Stimulated activated naive CD4-positive, alpha-beta T cell treated with Interleukin-2 at 50 U/mL for 16 hours (primary cell): ENCODE data around the gene CYP1B1.

Experiments used
- DNase-seq: peaks from one replicate; lab custom pipeline; 2025; lab: John Stamatoyannopoulos, UW

Gene CYP1B1

DNA sequence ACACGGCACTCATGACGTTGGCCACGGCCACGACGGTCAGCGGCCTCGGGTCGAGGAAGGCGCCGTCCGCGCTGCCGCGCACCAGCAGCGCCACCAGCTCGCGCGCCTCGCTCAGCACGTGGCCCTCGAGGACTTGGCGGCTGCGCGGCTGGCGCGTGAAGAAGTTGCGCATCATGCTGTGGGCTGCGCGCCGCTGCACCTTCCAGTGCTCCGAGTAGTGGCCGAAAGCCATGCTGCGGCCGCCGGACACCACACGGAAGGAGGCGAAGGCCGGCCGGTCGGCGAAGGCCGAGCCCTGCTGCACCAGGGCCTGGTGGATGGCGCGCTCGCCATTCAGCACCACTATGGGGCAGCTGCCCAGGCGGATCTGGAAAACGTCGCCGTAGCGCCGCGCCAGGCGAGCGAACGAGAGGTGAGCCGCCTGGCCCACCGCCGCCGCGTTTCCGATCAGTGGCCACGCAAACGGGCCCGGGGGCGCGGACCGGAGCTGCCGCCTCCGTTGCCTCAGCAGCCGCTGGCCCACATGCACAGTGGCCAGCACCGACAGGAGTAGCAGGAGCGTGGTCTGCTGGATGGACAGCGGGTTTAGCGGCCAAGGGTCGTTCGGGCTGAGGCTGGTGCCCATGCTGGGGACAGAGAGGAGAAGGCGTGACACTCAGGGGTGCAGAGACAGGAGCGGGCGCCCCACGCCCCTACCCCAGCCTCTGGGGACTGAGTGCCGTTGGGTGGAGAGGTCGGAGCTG, 1.0 kb downstream of the CYP1B1 start:
- no peak for DNase-seq

DNA sequence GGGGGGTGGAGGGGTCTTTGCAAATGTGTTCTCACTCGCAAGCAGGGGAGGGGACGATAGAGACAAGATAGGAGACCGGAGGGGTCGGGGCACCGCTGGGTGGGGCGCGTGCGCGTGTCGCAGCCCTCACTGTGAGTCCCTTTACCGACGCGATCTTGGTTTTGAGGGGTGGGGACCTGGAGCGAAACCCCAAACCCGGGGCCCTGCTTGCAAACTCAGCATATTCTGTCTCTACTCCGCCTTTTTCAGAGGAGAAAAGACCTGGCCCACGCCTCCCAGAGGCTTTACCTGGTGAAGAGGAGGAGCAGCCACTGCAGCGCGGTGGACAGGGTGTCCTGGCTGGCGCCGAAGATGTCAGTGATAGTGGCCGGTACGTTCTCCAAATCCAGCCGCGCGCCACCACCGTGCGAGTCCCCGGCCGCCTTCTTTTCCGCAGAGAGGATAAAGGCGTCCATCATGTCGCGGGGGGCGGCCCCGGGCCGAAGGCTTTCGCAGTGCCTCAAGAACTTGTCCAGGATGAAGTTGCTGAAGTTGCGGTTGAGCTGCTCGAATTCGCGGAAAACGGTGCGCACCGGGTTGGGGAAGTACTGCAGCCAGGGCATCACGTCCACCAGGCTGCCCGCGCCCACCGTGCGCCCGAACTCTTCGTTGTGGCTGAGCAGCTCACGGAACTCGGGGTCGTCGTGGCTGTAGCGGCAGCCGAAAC, 1.7 kb downstream of the CYP1B1 start:
- DNase-seq = no peak

DNA sequence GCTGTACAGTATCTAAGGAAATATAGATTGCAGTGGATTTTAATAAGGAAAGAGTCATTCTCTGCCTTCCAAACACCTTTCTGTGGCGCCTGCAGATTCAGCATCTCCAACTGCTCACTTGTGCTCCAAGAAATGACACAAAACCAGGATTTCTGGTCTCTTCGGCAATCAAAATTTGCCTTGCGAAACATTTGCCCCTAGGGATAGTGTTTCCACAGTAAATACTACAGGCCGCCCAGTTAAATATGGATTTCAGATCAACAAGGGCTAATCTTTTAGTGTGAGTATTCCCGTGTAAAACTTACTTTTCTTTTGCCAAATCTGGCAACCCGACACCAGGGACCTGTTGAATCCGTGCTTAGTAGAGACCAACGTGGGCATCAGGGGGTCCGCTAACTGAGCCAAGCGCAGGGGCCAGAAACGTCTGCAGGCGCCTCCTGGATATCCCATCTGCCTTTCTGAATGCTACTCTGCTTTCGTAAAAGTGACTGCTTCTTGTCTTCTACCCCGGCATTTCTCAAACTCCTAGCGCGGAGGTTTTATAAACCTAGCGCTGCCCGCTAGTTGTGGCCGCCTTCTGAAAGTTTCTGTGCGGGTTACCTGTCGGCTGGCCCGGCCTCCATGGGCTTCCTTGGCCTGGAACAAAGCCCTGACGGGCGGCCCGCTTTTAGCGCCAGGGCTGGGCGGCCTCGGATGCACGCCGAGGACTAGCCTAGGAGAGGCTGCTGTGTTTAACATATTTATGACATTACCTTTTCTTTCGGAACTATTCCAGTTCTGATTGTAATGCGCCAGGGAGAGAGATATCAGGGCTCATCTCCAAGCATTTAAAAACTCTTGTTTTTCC, 2.5 kb downstream of the CYP1B1 start:
- no peak for DNase-seq

DNA sequence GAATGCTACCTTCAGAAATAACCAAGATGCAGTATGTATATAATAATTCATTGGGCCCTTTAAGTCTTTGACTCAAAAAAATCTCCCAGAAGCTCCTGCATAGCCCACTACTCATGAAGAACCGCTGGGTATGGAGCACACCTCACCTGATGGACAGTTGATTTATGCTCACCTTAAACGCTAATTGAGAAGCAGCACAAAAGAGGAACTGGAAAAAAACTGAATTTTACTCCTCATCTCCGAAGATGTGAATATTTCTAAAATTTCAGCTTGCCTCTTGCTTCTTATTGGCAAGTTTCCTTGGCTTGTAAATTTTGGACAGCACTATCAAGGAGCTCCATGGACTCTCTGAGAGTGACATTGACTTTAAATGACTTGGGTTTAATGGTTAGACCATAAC, 5.5 kb downstream of the CYP1B1 start:
- DNase-seq = no peak

DNA sequence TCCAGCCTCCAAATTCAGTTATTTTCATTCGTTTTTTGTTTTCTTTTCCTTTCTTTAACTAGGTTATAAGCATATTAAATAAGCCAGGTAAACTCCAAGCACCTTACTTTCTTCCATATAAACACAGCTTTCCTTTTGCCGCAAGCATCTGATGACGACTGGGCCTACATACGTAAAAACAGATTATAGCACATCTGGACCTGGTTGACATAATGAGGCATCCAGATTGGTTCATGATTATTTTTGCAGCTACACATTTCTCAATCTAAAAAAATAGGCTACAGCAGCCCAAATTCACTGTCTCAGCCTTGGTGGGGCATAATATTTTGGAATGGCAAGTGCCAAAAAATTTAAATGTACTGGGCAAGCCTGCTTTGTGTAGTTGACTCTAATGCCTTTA, 7.7 kb downstream of the CYP1B1 start:
- DNase-seq = no peak

DNA sequence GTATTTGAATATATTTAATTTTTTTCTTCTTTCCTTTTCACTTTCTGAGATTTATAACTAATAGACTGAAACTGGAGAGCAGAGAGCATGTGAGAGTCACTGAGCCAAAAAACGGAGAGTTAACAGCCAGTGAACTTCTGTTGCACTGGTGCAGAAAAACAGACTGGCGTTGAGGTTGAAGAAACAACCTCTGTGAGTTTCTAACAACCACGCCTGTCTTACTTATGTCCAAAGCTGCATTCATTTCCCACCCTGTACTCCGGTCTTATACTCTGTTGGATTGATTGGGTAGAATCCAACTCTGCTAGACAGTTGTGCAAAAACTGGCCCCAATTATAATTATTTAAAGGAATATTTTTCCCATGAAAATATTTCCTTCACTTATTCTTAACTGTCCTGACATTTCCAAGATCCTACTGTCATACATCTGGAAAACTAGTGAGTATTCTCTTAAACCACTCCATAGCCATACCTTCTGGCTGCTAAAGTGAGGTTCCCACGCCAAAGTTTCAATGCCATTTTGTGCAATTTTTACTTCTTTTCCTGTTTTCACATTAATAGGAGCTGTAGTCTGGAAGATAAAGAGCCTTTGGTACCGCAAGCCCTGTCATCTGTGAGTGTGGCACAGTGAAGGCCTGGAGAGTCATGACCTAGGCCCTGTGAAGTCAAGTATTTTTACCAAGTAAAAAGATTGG, 9.4 kb downstream of the CYP1B1 start:
- DNase-seq = no peak

DNA sequence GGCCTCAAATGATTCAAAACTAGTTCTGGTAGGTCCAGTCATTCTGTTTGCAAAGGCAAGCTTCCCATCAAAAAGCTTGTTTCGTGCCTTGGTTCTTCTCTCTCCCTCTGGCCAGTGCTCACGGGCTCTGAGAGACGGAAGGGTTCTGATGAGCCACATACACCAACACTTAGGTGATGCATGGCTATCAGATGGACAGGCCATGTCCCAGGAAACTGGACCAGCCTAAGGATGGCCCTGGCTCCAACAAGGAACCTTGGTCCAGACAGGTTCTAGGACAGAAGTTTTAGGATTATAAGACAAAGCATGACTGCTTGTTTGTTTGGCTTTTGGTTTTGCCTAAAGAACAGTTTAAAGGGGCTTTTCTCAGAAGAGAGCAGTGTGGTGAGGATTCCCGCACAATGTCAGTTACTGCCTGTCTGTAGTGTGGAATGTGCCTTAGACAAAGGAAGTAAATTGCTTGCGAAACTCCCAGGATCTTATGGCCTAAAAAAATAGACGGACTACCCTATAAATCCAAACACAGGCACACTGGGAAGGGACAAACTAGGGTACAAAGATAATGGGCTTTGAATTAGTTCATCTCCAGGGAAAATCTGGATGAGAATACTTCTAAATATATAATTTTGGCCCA, 10.3 kb downstream of the CYP1B1 start:
- no peak for DNase-seq

DNA sequence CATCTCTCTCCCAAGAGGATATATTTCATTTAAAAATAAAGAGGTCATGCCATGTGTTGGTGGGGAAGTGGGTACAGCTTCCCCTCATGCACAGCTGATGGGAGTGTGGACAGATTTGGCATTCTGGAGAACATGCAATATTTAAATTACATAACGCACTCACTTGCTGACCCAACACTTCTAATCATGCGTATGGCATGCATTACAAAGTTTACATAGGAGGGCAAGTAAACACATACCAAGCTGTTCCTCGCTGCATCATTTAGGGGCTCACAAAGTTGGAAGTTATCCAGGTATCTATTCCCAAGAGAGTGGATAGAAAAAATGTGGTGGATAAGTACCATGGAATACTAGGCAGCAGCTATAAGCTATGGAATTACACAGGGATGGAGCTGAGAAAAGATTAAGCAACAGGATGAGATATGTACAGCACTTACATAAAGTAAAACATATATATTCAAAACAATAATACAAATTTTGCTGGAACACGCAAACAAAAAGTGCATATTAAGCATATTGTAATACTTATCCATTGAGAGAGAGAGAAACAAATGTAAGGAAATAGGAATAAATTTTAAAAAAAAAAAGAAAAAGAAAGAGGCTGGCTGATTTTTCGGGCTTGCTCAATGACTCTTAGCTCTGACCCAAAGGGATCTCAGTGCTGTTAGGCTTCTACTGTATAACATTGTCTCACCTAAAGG, 11.0 kb downstream of the CYP1B1 start:
- no peak for DNase-seq

DNA sequence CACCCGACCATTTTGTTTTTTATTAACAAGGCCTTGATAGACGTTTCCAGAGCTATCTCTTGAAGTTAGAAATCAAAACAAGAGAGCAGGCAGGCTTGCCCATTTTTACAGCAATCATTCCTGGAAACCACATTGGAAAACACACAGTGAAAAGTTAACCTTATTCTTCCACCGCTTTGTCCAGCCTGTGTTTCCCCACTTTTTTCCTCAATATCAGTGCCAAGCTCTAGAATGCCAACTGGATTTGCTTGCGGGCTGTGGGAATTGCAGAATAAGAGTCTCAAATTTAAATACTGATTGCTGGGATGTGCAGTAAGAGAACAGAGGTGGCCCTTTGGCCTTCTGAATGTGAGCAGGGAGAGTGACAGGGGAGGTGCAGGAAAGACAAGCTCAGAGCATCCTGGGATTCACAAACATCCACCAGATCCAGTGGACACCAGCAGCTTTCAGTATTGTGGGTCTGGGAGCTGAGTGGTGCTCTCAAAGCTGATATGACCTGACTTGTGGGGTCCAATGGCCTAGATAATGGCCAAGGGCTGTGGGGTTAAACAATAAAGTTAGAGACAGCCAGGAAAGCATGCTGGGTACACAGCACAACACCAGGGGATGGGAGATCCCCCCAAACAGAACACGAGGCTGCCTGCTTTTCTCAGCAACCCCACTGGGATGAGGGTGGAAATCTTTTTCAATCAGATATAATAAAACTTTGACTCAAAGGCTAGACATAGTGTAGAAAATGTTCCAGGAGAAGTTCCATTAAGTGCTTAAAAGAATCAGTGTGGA, 15.5 kb downstream of the CYP1B1 start:
- no peak for DNase-seq

DNA sequence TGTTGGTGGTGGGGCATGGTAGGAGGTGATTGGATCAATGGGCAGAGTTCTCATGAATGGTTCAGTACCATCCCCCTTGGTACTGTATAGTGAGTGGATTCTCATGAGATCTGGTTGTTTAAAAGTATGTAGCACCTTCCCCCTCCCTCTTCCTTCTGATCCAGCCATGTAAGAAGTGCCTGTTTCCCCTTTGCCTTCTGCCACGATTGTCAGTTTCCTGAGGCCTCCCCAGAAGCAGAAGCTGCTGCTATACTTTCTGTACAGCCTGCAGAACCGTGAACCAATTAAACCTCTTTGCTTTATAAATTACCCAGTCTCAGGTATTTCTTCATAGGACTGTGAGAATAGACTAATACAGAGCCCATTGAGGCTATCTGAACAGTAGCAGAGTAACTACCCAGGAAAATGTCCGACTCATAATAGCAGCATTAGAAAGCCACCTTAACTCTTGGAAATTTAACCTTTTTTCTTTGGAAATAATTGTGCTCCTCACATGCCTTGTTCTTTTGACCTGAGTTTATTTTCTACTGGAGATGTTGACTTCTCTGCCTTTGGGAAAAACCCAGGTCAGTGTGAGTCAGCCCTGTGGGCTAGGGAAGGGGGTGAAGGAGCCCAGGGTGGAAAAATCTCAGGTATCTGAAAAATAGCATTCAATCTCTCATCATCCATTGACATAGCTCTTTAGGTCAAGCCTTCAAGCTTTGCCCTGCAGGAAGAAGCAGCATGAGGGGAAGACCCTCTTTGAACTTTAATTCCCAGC, 18.1 kb downstream of the CYP1B1 start:
- DNase-seq = no peak

DNA sequence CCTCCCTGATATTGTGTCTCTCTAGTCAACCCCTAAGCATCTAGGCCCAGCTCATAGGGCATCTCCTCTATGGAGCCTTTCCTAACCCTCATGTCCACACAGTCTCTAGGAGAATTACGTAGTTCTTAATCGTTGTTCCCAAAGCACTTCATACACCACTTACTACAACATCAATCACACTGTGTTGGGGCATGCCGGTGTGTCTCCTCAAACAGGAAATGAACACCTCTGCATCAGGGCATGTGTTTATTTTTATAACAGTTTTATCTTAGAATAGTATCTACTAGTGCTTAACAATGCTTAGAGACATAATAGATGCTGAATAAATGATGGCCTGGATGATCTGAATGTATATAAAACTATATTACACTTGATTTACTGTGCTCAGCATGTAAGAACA, 19.7 kb downstream of the CYP1B1 start:
- no peak for DNase-seq

DNA sequence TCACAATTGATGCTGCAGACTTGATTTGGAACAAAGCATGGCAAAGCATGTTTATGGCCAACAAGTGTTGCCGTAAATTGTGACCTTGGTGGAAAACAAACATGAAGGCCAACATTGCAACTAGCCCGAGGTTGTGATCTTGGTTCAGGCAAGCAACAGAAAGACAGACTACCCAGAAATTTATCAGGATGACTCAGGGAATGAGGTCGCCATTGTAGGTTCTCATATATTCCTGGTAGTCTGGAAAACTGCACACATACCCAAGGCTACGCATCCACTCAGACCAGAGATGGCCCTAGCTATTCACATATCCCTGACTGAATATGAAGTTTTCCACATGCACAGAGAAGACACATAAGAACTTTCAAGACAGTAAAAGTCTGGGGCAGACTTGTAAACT, 30.1 kb downstream of the CYP1B1 start:
- no peak for DNase-seq

DNA sequence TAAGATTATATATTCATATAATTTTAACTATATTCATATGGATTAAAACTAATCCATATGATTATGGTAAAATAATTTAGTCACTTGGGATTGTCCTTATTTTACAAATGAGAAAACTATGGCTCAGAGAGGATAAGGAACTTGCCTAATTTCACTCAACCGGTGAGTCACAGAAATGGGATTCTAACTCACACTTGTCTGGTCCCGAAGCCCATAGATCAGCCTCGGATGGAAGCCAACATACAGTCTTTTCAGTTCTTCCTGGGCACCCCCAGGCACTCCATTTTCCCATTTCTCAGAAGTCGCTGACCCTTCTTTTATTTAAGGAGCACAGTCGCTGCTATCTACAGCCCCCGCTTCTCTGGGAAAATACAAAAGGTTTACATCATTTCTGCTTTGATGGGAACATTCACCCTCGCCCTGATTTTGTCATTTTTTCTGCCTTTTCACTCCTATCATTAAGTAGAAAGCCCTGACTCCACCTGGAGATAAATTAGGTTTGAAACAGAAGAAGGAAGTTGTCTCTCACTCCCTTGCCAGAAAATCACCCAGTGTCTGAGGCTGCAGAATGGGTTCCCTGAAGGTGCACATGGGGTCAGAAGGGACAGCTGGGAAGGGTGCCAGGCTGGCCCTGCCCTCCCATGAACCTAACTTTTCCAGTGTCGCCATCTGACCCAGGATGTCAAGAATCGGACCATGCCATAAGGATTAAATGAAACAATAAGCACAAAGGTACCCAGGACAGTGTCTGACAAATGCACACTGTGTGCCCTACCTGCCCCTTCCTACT, 36.6 kb downstream of the CYP1B1 start:
- DNase-seq = no peak

DNA sequence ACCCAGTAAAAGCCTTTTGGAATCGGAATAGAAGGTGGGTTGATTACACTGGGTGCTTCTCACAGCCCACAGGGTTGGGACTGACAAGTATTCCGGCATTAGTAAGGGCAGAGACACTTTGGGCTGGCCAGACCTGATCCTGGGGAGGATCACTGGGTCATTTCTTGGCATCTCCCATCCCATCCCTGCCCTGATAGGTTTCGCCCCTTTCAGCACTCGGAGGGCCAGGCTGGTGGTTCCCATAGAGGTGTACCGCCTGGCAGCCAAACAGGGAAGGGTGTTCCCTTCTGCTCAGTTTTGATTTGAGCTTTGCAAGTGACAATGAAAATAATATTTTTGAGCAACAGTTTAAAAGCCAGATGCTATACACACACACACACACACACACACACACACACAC, 37.3 kb downstream of the CYP1B1 start:
- no peak for DNase-seq

DNA sequence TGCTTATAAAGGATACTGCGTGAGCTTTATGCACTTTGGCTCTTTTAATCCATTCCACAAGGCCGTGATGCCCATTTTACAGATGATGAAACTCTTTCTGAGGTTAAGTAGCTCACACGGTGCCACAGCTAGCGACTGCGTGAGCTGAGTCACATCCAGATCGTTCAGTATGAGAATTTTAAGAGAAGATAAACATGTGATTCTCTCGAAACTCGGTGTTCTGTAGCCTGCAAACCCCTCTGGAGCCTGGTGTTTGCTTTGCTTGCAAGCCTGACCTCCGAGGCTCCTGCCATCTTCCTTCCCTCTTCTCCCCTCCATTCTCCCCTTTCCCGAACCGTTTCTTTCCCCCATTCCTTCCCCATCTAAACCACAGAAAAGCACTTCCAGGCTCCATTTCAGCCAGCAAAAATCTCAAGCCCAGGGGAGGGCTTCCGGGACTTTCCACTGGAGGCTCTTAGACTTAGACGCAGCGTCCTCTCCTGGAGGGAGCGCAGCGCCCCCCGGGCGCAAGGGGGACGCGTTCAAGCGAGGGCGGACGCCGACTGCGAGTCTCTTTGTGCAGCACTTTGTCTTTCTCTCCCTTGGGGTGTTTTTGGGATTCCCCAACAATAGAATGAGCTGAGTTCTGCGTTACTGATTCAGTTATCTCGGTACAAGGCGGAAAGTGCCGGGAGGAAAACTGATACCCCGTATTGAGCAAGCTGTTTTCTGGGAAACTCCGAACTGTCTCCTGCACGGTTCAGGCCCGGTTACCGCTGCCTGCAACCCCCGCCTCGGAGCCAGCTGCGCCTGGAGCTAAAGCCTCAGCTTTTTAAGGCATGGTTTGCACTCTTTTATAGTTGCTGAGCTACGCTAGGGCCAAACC, 38.0 kb downstream of the CYP1B1 start:
- DNase-seq = peak; percentile 28

DNA sequence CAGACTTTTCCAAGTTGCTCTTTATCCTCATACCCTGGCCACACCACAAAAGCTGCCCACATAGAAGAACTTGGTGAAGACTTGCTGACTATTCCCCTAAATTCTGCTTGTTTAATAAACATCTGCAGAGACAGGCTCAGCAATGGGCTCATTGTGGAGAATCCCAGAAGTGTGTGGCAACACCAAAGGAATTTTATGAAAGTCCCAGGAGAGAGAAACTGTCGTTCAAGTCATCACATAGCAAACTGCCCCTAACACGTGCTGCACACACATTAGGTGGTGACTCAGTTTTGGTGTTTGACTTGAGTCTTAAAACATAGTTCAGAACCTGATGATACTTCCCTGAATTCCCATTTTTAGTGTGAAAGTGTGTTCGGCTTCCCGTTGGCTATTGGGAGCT, 38.6 kb downstream of the CYP1B1 start:
- DNase-seq = no peak

DNA sequence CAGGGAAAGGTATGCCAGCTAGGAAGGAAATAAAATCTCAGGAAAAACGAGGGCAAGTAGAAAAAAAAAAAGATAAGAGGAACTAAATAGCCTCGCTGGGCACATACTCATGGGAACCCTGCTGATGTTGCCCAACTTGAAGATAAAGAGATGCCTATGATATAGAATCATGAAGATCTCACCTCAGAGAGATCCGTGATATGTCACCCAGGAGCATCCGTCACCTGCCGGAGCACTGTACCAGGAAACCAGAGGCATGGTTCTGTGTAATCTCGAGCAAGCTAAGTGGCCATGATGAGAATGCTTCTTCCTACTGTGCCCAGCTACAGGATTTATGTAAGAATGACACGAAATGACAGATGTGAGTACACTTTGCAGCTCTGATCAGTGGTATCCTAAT, 40.0 kb downstream of the CYP1B1 start:
- no peak for DNase-seq

DNA sequence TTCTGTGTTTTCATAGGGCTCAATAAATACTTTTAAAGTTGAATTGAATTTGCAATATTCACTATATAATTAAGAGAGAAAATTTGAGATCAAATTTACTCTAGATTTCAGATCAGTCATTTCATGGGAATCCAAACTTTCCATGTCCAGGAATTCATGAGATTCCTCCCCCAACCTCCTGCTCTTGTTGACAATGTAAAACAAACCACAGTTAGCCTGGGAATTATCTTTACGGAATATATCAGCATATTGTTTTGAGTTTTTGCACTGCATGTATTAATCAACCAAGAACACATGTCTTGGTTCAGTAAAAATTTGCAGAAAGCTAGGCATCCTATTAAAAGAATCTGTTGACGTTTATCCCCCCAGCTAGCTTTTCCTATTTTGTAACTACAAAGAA, 42.3 kb downstream of the CYP1B1 start:
- DNase-seq = no peak
